Stimulated activated CD4-positive, alpha-beta T cell treated with anti-CD3 and anti-CD28 coated beads, Interleukin-15, amount 100 ng/mL, for 1 hour (primary cell): Measurements from ENCODE around the gene KRT80.

ENCODE experiments used
- DNase-seq, 2 donors: peaks; one replicate each; pipeline ENCODE4 v3.0.0-alpha.2; 2020; ENCODE audit warnings: low read depth in 1 of 2, low spot score in 1 of 2

The KRT80 gene

DNA sequence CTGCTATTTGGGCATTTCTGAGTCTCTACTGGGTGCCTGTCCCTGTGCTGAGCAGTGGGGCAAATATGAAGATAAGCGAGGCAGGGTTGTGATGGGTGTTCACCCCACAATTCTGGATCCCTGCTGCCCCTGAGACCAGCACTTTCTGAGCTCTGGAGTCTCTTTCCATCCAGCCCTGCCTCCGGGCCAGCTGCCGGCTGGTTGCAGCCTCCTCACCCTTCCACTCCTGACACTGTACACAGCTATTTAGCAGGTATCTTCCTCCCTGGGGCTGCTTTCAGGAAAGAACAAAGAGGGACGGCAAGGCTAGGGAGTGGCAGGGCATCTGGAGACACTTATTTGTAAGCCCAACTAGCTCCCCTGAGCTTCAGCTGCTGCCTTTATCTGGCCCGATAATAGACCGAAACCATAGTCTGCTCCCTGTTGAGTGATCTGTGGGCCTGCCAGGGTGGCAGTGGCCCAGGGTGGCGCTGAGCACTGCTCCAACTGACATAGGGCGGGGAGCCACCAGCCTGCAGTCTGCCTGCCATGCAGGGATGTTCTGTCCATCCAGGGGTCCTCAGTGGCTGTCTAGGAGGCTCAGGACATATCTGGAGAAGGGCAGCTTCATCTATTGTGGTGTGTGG lies 7.6 kb upstream of the KRT80 start:
- no peak for DNase-seq

DNA sequence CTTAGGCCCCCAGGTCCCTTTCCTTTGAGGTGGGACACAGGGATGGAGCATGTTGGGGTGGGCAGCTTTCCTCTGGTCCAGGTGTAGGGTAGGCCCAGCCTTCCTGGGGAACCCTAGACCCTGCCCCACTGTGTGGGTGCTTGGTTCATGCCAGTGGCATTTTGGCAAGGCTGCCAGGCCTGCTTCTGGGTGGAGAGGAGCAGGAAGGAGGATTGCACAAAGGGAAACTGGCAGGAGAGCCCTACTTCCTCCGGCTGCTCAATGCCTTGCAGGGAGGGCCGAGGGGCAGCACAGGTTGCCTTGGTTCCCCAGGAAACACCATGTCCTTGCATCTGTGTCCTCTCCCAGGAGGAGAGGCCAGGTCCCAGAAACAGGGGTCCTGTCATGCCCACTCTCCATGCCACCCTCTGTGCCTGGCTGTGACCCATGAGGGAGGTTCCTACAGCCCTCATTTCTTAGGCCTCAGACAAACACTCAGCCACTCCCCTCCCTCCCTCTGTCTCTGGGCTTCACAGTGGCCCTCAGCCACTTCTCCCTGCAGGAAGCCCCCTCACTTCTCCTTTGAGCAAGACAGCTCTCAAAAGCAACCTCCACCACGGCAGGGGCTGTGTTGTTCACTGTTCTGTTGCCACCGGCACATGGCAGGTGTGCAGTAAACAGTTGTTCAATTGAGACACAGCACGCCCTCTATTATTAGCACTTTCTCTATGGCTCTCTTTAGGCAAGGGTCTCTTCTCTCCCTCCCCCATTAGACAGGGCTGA lies 6.8 kb upstream of the KRT80 start:
- no peak for DNase-seq

DNA sequence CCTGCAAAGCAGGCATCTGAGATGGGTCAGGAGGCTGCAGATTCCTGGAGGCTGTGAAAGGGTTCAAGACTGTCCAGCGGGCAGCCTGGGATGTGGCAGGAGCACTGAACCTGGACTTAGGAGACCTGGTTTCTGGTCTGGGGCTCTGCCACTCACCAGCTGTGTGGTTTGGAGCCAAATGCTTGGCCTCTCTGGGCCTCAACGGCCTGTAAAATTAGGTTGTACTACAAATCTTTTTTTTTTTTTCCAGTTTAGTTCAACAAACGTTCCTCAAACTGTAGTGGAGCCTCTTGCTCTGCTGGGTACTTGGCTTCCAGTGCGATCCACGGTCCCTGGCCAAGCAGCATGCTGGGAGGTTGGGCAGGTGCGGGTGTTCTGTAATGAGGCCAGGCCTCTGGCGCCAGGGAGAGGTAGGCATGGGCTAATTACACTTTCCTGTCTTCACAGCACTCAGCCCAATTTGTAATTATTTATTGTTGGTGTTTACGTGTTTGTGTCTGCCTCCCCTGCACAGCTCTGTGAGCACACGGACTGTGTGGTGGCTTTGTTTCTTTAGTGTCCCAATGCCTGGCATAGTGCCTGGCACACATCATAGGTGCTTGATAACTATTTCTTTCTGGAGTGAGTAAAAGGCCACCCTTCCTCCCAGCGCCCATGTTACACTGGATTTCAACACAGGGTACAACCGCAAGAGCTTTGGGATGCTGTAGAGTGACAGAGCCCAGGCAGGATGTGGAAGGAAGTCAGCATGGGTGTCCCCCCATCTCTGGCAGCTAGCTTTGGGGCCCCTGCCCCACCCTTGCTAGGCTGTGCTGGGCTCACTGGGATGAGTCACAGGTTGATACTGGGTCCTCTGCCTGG lies 5.8 kb upstream of the KRT80 start:
- DNase-seq: no peak

DNA sequence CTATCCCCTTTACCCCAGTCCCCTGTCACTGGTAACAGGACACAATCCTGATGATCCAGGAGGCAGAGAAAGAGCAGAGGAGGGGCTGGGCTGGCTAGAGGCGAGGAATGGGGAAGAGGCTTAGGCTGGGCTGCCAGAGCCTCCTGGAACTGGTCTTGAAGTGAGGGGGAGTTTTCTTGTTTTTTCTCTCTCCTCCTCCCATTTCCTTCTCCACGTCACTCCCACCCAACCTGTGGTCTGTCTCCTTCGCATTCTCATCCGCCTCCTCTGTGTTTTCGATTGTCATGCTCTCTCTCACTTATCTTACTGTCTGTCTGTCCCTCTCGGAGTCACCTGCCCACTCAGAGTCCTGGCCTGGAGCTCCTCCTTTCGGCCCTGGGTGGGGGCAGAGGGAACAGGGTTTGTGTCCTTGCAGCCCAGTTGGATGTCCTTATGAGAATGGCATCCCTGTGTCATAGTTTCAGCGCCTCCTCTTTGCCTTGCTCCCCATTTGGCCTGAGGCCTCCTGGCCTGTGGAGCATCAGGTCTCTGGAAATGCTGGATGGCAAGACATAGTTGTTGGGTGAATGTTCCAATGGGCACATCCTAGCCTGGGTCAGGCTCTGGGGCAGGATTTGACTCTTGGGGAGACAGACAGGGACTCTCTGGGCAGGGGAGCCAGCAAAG lies 3.4 kb upstream of the KRT80 start:
- DNase-seq: no peak

DNA sequence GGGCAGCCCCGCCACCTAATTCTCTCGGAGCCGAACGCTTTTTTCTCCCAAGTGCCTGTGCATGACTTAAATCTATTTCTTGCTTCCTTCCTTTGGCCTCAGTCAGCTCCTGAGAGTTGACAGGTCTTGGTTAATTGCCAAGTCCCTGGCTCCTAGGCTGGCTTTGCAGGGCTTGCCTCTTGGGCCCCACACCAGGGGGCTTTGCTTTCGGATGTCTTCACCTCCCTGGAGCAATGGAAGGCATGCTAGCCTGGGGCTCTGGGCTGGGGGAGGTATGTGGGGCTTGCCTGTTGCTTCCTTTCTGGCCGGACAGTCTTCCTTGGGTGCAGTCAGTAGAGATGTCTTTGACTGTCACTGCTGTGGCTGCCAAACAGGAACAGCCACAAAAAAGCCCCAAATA lies 2.2 kb upstream of the KRT80 start:
- no peak for DNase-seq

DNA sequence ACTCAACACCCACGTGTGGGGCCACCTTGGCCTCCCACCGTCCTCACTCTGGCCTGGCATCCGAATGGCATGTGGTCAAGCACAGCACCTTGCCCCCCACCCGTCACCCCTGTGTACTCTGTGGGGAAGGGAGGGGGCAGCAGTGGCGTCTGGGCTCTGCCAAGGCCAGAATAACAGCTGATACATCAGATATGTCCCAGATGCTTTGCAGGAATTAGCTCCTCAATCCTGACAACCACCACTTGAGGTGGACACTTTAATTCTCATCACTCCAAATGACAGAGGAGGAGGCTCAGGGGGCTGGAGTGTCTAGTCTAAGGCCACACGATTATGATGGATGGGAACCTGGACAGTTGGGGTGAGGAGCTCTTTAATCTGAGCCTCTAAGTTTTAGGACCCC lies 1.7 kb upstream of the KRT80 start:
- DNase-seq: no peak

DNA sequence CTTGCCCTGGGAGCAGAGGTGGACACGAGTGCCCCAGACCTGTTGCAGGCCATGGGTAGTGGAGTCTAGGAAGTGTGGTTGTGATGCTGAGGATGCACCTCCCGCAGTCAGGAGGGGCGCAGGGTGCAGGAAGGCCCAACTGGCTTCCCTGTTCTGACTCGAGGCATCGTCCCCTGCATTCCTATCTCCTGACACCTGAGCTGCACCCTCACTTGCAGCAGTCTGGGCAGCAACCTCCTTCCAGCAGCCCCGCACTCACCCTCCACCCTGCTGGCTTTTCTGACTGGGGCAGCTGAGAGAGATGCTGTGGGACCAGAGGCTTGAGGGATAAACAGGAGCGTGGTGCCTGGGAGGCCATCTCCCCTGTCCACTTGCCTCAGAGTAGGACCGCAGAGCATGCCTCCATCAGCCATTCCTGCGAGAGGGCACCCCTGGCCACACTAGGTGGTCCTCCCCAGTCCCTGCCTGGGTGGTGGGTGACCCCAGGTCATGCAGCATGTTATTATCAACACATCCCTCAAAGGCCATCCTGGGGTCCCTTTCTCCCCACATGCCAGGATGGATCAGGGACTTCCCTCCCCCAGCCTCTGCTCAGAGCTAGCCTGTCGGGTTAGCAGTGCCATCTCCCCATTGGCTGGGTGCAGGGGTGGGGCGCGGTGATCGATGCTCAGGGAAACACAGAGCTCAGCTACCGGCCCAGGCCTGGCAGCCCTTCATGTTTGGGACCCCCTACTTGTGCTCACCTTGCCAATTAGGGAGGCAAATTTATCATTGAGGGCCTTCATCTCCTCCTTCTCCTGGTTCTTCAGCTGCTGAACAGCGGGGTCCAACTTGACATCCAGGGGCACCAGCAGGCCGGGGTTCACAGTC lies 719 bp downstream of the KRT80 start:
- no peak for DNase-seq

DNA sequence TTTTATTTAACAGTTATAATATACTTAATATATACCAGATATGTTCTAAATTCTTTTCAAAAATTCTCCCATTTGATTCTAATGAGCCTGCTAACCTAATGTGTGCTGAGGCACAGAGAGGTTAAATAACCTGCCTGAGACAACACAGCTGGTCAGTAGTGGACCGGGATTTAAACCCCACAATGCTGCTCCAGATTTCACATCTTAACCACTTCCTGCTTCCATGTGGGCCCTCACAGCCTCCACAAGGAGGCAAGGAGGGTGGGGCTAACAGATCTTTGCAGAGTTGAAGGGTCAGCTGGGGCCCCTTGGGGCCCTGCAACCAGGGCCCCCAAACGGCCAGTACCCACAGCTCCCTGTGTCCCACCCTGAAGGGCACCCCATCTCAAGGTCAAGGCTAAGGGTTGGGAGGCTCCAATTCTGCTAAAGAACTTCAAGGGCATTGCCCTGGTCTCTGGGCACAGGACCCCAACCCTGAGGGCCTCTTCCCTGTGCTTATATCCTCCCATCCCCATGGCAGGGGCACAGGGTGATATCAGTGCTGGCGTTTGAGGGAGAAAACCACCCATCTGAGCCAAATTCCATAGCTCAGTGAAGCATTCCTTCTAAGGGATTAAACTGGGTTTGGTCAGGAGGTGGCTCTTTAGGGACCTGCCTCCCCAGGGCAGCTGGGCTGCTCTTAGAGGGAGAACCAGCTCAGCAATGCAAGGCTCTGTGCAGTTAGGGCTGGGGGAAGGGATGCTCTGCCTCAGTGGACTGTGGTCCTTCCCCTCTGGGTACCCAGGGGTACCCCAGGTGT lies 2.2 kb downstream of the KRT80 start:
- DNase-seq: no peak

DNA sequence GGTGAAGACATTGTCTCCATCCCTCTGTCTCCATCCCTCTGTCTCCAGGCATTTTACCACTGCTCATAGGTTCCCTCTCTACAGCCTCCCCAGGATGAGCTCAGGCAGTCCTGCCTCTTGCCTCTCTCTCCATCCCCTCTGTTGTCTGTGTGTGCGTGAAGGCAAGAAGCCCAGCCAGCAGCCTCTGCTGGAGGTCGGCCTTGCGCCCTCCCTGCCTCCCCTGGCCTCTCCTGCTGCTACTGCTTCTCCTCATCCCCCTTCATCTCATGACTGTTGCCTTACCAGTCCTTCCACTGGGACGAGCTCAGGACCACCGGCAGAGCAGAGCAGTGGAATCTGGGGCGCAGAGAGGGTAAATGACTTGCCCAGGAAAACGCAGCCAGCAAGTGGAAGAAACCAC lies 3.2 kb downstream of the KRT80 start:
- DNase-seq: no peak

DNA sequence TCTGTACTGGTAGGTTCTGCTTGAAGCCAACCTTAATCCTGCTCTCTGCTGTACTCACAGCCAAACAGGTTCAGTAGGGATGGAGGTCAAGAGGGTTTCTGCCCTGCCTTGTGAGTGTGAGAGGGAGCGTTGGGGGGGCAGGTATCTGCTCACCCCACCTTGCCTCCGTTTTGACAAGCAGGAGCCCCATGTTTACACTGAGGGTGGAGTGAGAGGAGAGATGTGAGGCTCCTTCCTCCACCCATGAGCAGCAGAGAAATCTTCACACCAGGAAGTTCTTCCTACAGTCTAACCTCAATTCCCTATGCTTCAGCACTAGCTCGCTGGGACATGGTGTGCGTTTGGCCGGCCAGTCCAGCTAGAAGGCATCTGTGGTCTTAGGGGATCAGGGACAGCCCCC lies 4.2 kb downstream of the KRT80 start:
- DNase-seq: no peak

DNA sequence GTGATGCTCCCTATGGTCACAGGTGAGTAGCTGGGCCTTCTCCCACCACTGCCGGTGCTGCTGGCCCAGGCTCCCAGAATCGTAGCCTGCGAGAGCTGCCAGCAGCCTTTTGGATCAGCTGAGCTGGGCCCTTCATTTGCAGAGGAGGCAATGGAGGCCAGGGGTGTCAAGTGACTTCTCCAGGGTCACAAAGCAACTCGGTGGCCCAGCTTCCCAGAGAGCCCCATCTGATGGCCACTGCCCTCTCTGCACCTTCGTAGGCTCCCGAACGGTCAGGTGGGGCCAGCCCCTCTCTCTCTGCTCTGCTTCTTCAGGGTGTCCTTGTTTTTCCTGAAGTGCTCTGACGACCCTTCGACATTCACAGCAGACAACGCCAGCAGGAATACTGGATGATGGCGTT lies 4.6 kb downstream of the KRT80 start:
- no peak for DNase-seq

DNA sequence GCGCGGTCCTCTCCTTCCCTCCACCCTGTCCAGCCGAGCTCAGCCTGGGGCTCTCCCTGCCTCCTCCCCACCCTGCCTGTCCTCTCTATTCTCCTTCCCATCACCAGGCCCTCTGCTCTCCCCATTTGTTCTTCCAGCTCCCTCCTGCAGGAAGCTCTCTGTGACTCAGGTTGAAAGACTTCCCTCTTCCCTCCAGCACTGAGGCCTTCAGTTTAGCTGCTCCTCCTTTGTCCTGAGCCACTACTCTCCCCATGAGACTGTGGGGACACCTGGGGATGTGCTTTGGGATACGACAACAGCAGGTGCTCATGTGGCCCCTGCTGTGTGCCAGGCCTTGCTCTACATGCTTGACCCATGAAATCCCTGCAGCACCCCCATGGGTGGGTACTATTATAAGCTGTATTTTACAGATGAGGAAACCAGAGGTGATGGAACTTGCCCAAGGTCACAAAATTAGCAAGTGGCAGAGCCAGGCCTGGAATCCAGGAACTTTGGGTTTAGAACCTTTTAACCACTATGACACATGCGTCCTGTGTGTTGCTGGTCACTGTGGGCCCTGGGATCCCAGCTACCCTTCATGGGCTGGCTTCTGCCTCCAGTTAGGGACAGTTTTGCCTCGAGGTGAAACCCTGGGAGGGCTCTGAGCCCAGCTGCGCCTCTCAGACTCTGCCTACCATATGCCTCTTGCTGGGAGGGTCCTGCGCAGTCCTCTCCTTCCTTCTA lies 5.5 kb downstream of the KRT80 start:
- DNase-seq: no peak

DNA sequence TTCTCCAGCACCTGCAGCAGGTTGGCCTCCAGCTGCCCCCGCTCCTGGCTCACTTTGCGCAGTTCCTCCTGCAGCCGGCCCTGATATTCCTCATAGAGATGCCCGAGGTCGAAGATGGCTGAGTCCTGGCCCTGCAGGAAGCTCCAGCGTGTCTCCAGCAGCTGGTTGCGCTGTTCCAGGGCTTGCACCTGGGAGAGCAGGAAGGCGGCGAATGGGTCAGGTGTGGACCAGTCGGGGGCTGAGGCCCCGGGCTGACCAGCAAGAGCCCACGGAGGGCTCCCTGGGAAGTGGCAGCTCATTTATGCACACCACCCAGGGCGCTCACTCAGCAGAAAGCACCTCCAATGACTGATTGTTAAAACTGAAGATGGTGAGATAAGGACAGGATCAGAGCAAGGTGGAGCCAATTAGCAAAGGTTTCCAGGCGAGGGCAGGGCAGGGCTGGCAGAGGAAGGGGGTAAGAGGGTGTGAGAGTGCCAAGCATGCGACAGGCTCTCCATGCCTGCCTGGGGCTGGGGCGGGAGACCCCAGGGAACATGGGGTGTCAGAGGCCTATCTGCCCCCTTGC lies 6.3 kb downstream of the KRT80 start:
- no peak for DNase-seq

DNA sequence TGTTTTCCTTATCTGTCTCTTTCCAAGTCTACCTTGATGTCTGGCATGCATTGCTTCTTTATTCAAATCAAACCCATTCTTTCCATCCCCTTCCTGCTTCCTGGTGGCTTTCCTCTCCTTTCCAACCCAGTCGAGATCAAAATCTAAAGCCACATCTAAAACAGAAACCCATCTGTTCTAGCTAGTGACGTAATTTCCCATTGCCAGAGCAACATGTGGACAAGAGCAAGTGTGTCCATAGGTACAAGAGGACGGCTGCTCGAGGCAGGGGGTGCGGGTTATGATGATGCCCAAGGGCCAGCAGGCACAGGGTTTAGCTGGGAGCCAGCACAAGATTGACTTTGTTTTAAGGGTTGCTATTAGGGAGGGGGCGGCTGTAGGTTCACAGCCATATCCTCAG lies 7.0 kb downstream of the KRT80 start:
- DNase-seq: no peak

DNA sequence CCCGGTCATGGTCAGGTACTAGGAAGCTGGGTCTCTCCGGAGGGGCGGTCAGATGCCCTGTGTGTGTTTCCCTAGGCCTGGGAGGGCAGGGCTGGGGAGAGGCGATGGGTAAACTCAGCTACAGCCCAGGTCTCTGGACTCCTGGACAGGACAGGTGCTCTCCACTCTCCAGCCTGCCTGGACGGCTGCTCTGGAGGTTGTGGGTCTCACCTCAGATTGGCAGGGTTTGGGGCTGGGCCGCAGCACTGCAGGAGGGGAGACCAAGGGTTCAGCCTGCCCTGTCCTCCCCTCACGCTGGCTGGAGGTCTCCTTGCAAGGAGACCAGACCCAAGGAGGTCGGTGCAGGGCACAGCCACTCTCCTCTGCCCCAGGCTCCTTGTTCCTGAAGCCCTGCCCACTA lies 7.8 kb downstream of the KRT80 start:
- DNase-seq: no peak

DNA sequence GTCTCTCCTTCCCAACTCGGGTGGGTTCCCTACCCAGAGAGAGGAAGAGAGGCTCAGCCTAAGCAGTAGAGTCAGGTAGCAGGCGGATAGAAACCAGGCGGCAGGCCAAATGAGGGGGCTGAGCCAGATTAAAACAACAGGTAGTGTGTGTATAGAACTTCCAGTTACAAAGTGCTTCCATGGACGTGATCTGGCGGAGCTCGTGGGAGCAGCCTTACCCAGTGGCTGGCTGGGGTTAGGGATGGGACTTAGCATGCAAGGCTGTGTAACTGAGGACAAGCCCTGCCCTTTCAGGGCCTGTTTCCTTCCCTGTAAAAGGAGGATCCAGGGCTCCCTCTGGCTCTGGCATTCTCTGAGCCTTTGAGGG lies 8.3 kb downstream of the KRT80 start:
- DNase-seq: no peak

DNA sequence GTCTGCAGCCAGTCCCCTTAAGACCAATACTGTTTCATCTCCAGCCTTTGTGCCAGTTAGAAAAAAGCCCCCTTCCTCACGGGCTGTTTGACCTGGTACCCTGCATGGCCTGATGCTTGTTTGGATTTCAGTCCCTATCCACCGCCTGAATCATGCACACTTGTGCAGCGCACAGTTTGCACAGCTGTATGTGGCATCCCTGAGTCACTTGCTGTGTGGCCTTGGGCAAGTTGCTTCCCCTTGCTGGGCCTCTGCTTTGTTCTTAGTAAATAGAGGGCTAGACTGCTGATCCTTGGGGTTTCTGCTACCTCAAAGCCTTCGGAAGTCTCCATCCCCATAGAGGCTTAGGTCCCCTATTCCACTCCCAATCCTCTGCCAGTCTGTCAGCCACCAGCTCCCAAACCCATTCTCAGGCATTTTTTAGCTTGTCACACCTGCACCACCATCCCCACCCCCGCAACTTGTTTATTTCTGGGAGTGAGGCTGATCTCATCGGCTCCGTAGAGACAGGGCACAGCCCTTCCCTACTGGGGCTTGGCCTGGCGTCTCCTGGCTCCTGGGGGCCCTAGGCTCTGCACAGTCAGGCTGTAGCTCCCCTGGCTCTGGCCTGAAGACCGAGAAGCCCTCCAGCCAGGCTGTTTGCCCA lies 8.8 kb downstream of the KRT80 start:
- DNase-seq: no peak

DNA sequence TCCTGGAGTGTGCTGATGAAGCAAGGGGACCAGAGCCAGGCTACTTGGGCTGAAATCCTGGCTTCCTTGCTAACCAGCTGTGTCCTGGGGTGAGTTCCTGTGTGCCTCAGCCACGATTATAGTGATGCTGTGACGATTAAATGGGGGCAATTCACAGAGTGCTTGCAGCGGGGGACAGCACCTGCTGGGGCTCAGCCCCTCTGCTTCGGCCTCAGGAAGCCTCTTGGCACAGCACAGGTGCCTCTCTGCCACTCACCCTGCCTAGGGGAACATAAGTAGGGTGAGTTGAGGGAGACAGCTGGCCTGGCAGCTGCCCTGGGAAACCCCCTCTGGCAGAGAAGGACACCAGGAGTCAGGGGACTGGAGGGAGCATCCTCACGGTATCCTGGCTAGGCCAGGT lies 9.4 kb downstream of the KRT80 start:
- DNase-seq: no peak
